K562 (cell line): ENCODE data around the gene CPVL. TPM values are rescaled to one million over a fixed set of nuclear protein-coding genes. Genes with fewer than 3 reads are reported as not detected.

ENCODE experiments used
- ATAC-seq: fragments of 200-7000 bp; cut with Tn5 transposase; 3 replicates; pipeline ENCODE4 v1.9.1; 2020; ENCODE audit warnings: moderate library complexity
- BruUV-seq: library from RNA; stranded (reverse); fragments of 400-500 nt; replicated peaks from 2 replicates; lab custom pipeline; 2021; lab: Mats Ljungman, UMichigan
- CTCF ChIA-PET: fragments of 300-600 bp; formaldehyde crosslinking; extraction: SDS; loops from one replicate; lab custom pipeline; 2021; ENCODE audit warnings: low intra/inter-chr PET ratio; lab: Yijun Ruan, JAX
- POLR2A ChIA-PET: fragments of 300-600, 350-650 bp; sonication (Branson Sonifier 250); formaldehyde crosslinking; extraction: SDS; loops from one replicate; lab custom pipeline; 2021; ENCODE audit warnings: antibody characterized with exemption, inconsistent platforms; lab: Yijun Ruan, JAX
- DNase-seq, 4 experiments: peaks; one replicate each; pipeline versions ENCODE4 v3.0.0 to v3.0.0-alpha.2; 2011 to 2018; ENCODE audit warnings: low spot score in 3 of 4, mixed read lengths in 3 of 4; ENCODE audit errors: extremely low read depth in 1 of 4
- FAIRE-seq: peaks from 2 replicates; lab custom pipeline; 2011; peaks lifted over from hg19 to GRCh38; lab: Jason Lieb, UNC
- H2AFZ ChIP-seq: 2 replicates; pipeline ENCODE4 v1.6.0; 2011; ENCODE audit warnings: low read depth, low read length, control low read depth, inconsistent platforms
- H3K27ac ChIP-seq: fragments of 200-600 bp; 3 replicates; pipeline ENCODE4 v1.8.0; 2011; ENCODE audit warnings: low read depth, mild to moderate bottlenecking, control low read depth, inconsistent platforms, low read length, moderate library complexity, mixed read lengths; ENCODE audit errors: extremely low read depth
- H3K27me3 ChIP-seq, 2 experiments: fragments of 300-600 bp in 1 of 2; 2 replicates in 1 of 2; 3 replicates in 1 of 2; pipeline versions ENCODE4 v1.6.0 to v1.8.0; 2011; ENCODE audit warnings: inconsistent platforms in 2 of 2, low read length in 2 of 2, mild to moderate bottlenecking in 1 of 2, mixed read lengths in 1 of 2, moderate library complexity in 1 of 2; ENCODE audit not compliant: control insufficient read depth in 2 of 2, insufficient read depth in 2 of 2
- H3K36me3 ChIP-seq: fragments of 300-600 bp; 3 replicates; pipeline ENCODE4 v1.8.0; 2011; ENCODE audit warnings: mild to moderate bottlenecking, low read length, inconsistent platforms; ENCODE audit not compliant: control insufficient read depth, insufficient read depth
- H3K4me1 ChIP-seq, 2 experiments: fragments of 200-600 bp in 1 of 2; replicated peaks in 1 of 2; 2 replicates in 1 of 2; 3 replicates in 1 of 2; pipeline versions ENCODE4 v1.5.1 to v1.8.0; 2011; ENCODE audit warnings: inconsistent platforms in 2 of 2, low read length in 2 of 2, mild to moderate bottlenecking in 1 of 2, mixed read lengths in 1 of 2, moderate library complexity in 1 of 2; ENCODE audit not compliant: control insufficient read depth in 2 of 2, insufficient read depth in 2 of 2
- H3K4me2 ChIP-seq: 2 replicates; pipeline ENCODE4 v1.6.1; 2011; ENCODE audit warnings: low read length, control low read depth, inconsistent platforms, mixed read lengths; ENCODE audit not compliant: insufficient read depth
- H3K4me3 ChIP-seq: fragments of 200-600 bp; sonication (generic), shearing (Covaris generic); 2 replicates; pipeline ENCODE4 v1.5.1; 2016; ENCODE audit warnings: control low read depth, inconsistent platforms
- H3K79me2 ChIP-seq: fragments of 200-600 bp; 3 replicates; pipeline ENCODE4 v1.8.0; 2011; ENCODE audit warnings: low read length, inconsistent platforms; ENCODE audit not compliant: control insufficient read depth, insufficient read depth
- H3K9ac ChIP-seq, 2 experiments: 2 replicates each; pipeline versions ENCODE4 v1.6.0 to v1.6.1; 2011; ENCODE audit warnings: low read depth in 2 of 2, low read length in 2 of 2, control low read depth in 1 of 2, inconsistent platforms in 1 of 2, mild to moderate bottlenecking in 1 of 2, mixed read lengths in 1 of 2; ENCODE audit not compliant: insufficient read depth in 1 of 2
- H3K9me1 ChIP-seq: one replicate; pipeline ENCODE4 v1.6.0; 2011; ENCODE audit warnings: inconsistent platforms, mild to moderate bottlenecking, low read length, moderate library complexity; ENCODE audit not compliant: control insufficient read depth, insufficient read depth
- H3K9me3 ChIP-seq: replicated peaks from 2 replicates; pipeline ENCODE4 v1.5.1; 2011; ENCODE audit warnings: low read depth, low read length, inconsistent platforms; ENCODE audit not compliant: control insufficient read depth, insufficient read depth
- H4K20me1 ChIP-seq: replicated peaks from 2 replicates; pipeline ENCODE4 v1.6.1; 2011; ENCODE audit warnings: low read length, inconsistent platforms, mixed read lengths; ENCODE audit not compliant: control insufficient read depth, insufficient read depth
- BHLHE40 ChIP-seq: IDR thresholded peaks from 2 replicates; pipeline ENCODE4 v1.6.1; 2011; ENCODE audit warnings: low read length, improper control_type of control experiment
- CBX3 ChIP-seq, 2 experiments: IDR thresholded peaks; 1 replicate in 1 of 2; 2 replicates in 1 of 2; pipeline ENCODE4 v1.6.1; 2012; ENCODE audit warnings: inconsistent platforms in 2 of 2, low read length in 2 of 2, borderline replicate concordance in 1 of 2, control low read depth in 1 of 2
- CCNT2 ChIP-seq: IDR thresholded peaks from 2 replicates; pipeline ENCODE4 v1.6.1; 2011; ENCODE audit warnings: borderline replicate concordance, low read depth, mild to moderate bottlenecking, moderate library complexity, mixed read lengths, low read length; ENCODE audit not compliant: insufficient read length; ENCODE audit errors: extremely low read depth
- CREM ChIP-seq: IDR thresholded peaks from 2 replicates; pipeline ENCODE4 v1.6.1; 2014; ENCODE audit warnings: antibody characterized with exemption, low read depth
- HMG20A ChIP-seq: fragments of 450-650 bp; formaldehyde crosslinking; conservative IDR thresholded peaks from 2 replicates; pipeline ENCODE4 v1.4.0; 2020; ENCODE audit warnings: mild to moderate bottlenecking, mixed read lengths
- HNRNPUL1 ChIP-seq: fragments of 200-400 bp; formaldehyde crosslinking; IDR thresholded peaks from 2 replicates; pipeline ENCODE4 v1.6.1; 2017; ENCODE audit warnings: low read length
- WGBS: fragments of 100-300 bp; shearing (Covaris generic); methylation state at CpG from one replicate; pipeline ENCODE4 v1.1.6; 2016; ENCODE audit warnings: low coverage, mixed read lengths; ENCODE audit not compliant: insufficient coverage; ENCODE audit errors: missing lambda C conversion rate; 5-methylcytosine and 5-hydroxymethylcytosine counted together
- in situ Hi-C: fragments of 300-500 bp; cut with MboI; formaldehyde crosslinking; loops from 4 replicates; pipeline ENCODE4 v1.15.0; 2018; ENCODE audit warnings: inconsistent platforms, mixed read lengths
- intact Hi-C: fragments of 100-400 bp; cut with micrococcal nuclease; formaldehyde crosslinking; loops from 2 replicates; pipeline ENCODE4 v1.14.2; 2022
- polyA plus RNA-seq, 8 experiments: library from polyadenylated mRNA; depleted of rRNA in 4 of 8; stranded (reverse) in 5 of 8; unstranded in 3 of 8; fragments of >200 nt; fragmentation: Nextera tagmentation in 2 of 8; fragmentation: Illumina TruSeq in 1 of 8; extraction: Ambion mirVana in 2 of 8; extraction: Trizol in 1 of 8; gene quantifications; 2 replicates each; pipeline versions ENCODE4 v1.2.1 to v1.2.3, GENCODE V29; 2011 to 2014; ENCODE audit warnings: inconsistent platforms in 1 of 8, missing spikeins in 1 of 8
- total RNA-seq, 7 experiments: library from RNA; depleted of rRNA in 6 of 7; stranded (reverse); fragments of >200 nt in 6 of 7; fragmentation: Illumina TruSeq in 2 of 7; extraction: Trizol in 2 of 7; gene quantifications; 2 replicates each; pipeline versions ENCODE4 v1.2.1 to v1.2.3, GENCODE V29; 2011 to 2021; ENCODE audit warnings: low replicate concordance in 1 of 7
- TF ChIP-seq, protein P1 (sequence below), 2 experiments: fragments of 150-350 bp in 1 of 2; IDR thresholded peaks; 2 replicates each; pipeline ENCODE4 v1.6.1; 2012 to 2016; ENCODE audit warnings: low read depth in 2 of 2, low read length in 2 of 2, mild to moderate bottlenecking in 1 of 2, moderate library complexity in 1 of 2

Gene CPVL
- total and polyA plus RNA-seq, 9 of the 15 experiments (the other 6 are each of a cell fraction or from before 2014, with no cell fraction given) = 0.89 to 2.4 (median 1.5) TPM

DNA sequence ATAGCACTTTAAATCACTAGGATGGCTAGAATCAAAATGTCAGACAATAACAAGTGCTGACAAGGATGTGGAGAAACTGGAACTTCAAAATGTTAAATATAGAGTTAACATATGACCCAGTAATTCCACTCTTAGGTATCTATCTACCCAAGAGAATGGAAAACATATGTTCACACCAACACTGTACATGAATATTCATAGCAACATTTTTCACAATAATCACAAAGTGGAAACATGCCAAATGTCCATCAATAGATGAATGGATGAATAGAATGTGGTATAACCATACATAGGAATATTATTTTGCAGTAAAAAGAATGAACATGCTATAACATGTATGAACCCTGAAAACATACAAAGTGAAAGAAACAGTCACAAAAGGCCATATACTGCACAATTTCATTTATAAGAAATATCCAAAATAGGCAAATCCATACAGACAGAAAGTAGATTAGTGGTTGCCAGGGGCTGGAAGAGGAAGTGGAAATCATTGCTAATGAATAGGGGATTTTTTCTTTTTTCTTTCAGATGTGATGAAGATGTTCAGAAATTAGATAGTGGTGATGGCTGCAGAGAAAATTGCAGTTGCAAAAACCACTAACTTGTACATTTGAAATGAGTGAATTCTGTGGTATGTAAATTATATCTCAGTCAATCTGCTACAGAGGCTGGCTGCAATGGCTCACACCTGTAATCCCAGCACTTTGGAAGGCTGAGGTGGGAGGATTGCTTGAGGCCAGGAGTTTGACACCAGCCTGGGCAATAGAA, 93.0 kb downstream of the CPVL start (continued):
- TF ChIP-seq BHLHE40 (no peak), HMG20A (CRISPR knock-in tag) (no peak), CREM (no peak)
- TF ChIP-seq, protein P1, sequence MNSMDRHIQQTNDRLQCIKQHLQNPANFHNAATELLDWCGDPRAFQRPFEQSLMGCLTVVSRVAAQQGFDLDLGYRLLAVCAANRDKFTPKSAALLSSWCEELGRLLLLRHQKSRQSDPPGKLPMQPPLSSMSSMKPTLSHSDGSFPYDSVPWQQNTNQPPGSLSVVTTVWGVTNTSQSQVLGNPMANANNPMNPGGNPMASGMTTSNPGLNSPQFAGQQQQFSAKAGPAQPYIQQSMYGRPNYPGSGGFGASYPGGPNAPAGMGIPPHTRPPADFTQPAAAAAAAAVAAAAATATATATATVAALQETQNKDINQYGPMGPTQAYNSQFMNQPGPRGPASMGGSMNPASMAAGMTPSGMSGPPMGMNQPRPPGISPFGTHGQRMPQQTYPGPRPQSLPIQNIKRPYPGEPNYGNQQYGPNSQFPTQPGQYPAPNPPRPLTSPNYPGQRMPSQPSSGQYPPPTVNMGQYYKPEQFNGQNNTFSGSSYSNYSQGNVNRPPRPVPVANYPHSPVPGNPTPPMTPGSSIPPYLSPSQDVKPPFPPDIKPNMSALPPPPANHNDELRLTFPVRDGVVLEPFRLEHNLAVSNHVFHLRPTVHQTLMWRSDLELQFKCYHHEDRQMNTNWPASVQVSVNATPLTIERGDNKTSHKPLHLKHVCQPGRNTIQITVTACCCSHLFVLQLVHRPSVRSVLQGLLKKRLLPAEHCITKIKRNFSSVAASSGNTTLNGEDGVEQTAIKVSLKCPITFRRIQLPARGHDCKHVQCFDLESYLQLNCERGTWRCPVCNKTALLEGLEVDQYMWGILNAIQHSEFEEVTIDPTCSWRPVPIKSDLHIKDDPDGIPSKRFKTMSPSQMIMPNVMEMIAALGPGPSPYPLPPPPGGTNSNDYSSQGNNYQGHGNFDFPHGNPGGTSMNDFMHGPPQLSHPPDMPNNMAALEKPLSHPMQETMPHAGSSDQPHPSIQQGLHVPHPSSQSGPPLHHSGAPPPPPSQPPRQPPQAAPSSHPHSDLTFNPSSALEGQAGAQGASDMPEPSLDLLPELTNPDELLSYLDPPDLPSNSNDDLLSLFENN (IDR thresholded peaks at IDR 0.05; ENCODE audit: low read depth in 2 of 2, low read length in 2 of 2) = no peak

DNA sequence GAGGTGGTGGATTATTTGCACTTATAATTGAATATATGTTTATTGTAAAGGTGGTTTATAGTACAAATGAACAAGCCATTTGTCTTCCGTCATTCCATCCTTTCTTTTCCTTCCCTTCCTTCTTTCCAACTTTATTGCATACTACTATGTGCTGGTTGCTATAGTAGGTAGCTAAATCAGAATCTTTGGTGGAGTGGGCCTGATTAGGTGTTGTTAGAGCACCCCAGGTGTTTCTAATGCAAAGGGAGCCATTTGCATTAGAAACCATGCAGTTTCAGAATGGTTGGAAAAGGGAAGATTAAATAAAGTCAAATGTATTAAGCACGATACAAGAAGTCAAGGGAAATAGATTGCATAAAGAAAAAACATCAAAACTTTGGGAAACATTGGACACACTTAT, 99.4 kb downstream of the CPVL start:
- no peak overlapping the region for H3K27ac ChIP-seq

More for the DNA sequence above, 99.4 kb downstream of the CPVL start:
- H3K4me3 ChIP-seq = no peak overlapping the region
- H2AFZ ChIP-seq = no peak overlapping the region
- H3K36me3 ChIP-seq = no peaks in the 10 kb centered on the region
- POLR2A ChIA-PET = no interaction called here
- no peaks in the 10 kb centered on the region for H3K79me2 ChIP-seq
- H3K4me1 ChIP-seq = no peaks in the 10 kb centered on the region
- FAIRE-seq = no peak
- H4K20me1 ChIP-seq = no peaks in the 10 kb centered on the region
- no peaks in the 10 kb centered on the region for H3K9me1 ChIP-seq
- TF ChIP-seq CBX3 (IDR thresholded peaks at IDR 0.05; ENCODE audit: borderline replicate concordance in 1 of 2, low read length in 2 of 2) = no peak
- TF ChIP-seq HNRNPUL1 = no peak
- no peak for TF ChIP-seq CCNT2
- intact Hi-C loops = no loop called here
- CTCF ChIA-PET = no interaction called here
- BruUV-seq = no TSS peak
- H3K4me2 ChIP-seq = no peak overlapping the region
- no peaks in the 10 kb centered on the region for H3K27me3 ChIP-seq
- ATAC-seq = no peak
- H3K9me3 ChIP-seq = no peaks in the 10 kb centered on the region
- in situ Hi-C loops = no loop called here
- H3K9ac ChIP-seq = no peak overlapping the region
- DNase-seq = no peak
- 4% methylated on average over 2 of the region's 2 CpGs for WGBS
